Stimulated activated CD8-positive, alpha-beta memory T cell treated with anti-CD3 and anti-CD28 coated beads, Interleukin-12 subunit alpha, Interleukin-12 subunit beta, amount 100 ng/mL, for 4 hours (primary cell): ENCODE results near the gene POGZ.

ENCODE experiments used
- DNase-seq: peaks from one replicate; pipeline ENCODE4 v3.0.0-alpha.2; 2020; ENCODE audit warnings: low read depth

Gene POGZ

GRCh38 chr1:151459331-151460046, at the start of gene POGZ:
TSS of gene POGZ (minus strand) at chr1:151459494. CDS start at chr1:151442204, 17,290 bp downstream.
- peak; percentile 89 for DNase-seq

GRCh38 chr1:151508833-151509232, 49.5 kb upstream of the POGZ start:
- DNase-seq, result no peak

- DNase-seq, result no peak
Observed at GRCh38 chr1:151504759-151505158, 45.5 kb upstream of the POGZ start.

- DNase-seq, result no peak
Observed at GRCh38 chr1:151504252-151504651, 45.0 kb upstream of the POGZ start.

GRCh38 chr1:151502859-151503780, 43.8 kb upstream of the POGZ start:
- DNase-seq, result no peak

- no peak for DNase-seq
Observed at GRCh38 chr1:151502035-151502700, 42.9 kb upstream of the POGZ start.

- no peak for DNase-seq
Observed at GRCh38 chr1:151501474-151501873, 42.2 kb upstream of the POGZ start.

GRCh38 chr1:151499930-151500329, 40.6 kb upstream of the POGZ start:
- DNase-seq, result no peak

- no peak for DNase-seq
Observed at GRCh38 chr1:151499365-151499764, 40.1 kb upstream of the POGZ start.

- no peak for DNase-seq
Observed at GRCh38 chr1:151495316-151495715, 36.0 kb upstream of the POGZ start.

GRCh38 chr1:151494741-151495281, 35.5 kb upstream of the POGZ start:
- no peak for DNase-seq

GRCh38 chr1:151493042-151493441, 33.7 kb upstream of the POGZ start:
- no peak for DNase-seq

GRCh38 chr1:151492120-151492519, 32.8 kb upstream of the POGZ start:
- DNase-seq, result no peak

GRCh38 chr1:151491641-151492040, 32.3 kb upstream of the POGZ start:
- DNase-seq, result no peak

GRCh38 chr1:151486557-151486956, 27.3 kb upstream of the POGZ start:
- DNase-seq, result no peak

GRCh38 chr1:151485685-151486255, 26.5 kb upstream of the POGZ start:
- DNase-seq, result no peak

GRCh38 chr1:151482017-151482416, 22.7 kb upstream of the POGZ start:
- DNase-seq, result no peak

GRCh38 chr1:151479462-151479861, 20.2 kb upstream of the POGZ start:
- DNase-seq, result no peak

GRCh38 chr1:151478923-151479322, 19.6 kb upstream of the POGZ start:
- DNase-seq, result no peak

GRCh38 chr1:151478140-151478812, 19.0 kb upstream of the POGZ start:
- DNase-seq, result no peak

GRCh38 chr1:151477066-151477465, 17.8 kb upstream of the POGZ start:
- DNase-seq, result no peak
